Measurements from ENCODE around the gene HIC1. TPM values are rescaled to one million over a fixed set of nuclear protein-coding genes. Genes with fewer than 3 reads are reported as not detected.

Gene HIC1
- total RNA-seq, 2 donors from 2014 or later: 20.6 to 22.1 TPM

DNA sequence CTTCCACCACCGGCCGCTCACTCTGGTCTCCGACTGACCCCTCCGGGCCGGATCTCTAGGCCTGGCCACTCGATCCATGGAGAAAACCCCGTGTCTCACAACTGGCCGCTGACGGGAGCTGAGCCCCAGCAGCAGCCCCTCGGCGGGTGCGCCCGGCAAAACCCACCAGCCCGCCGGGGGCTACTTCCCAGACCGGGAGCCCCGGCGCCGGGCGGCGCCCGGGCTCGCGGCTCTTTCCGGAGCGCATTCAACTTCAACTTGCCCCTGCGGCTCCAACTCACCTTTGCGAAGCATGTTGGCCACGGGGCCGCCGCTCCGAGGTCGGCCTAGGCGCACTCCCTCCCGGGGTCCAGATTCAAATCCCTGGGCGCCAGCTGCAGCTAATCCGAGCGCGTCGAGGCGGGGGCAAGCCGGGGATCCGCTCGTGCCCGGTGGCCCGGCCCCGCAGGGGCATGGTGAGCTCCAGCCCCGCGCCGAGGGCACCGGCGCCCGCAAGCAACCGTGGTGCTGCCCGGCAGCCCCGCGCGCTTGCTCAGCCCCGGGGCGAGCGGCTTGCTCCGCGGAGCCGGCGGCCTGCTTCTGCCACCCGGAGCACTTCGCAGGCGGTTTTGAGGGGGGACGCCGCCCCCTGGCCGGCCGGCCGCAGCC, 30.2 kb upstream of the HIC1 start:
- intact Hi-C loops (cut with DNase I): loop anchor here (5.0 kb wide), 3 partner anchors 102 to 307 kb away; no protein-coding TSS in a partner anchor
- ATAC-seq (peak; percentile 2), DNase-seq (no peak)

- peak; percentile 58 to 63 for ATAC-seq
- intact Hi-C loops (cut with DNase I): loop anchor here (5.0 kb wide), 3 partner anchors 103 to 308 kb away; no protein-coding TSS in a partner anchor
- peak; percentile 80 for DNase-seq
Measured at GRCh38 chr17:2025220-2025621, 29.7 kb upstream of the HIC1 start, which contains the start of gene RTN4RL1. Gene RTN4RL1 (minus strand): TSS chr17:2025334. CDS start chr17:2024865, 469 bp downstream.

GRCh38 chr17:2025622-2026309, 29.1 kb upstream of the HIC1 start:
- intact Hi-C loops (cut with DNase I): loop anchor here (2.0 to 5.0 kb wide), 4 partner anchors 103 to 308 kb away; no protein-coding TSS in a partner anchor
- ATAC-seq (peak; percentile 53 to 59), DNase-seq (peak; percentile 84)

- intact Hi-C loops (cut with DNase I): loop anchor here (2.0 to 5.0 kb wide), 4 partner anchors 105 to 310 kb away; no protein-coding TSS in a partner anchor
- DNase-seq: no peak
- ATAC-seq: no peak
Measured at GRCh38 chr17:2027528-2028233, 27.2 kb upstream of the HIC1 start.

- ATAC-seq (no peak), DNase-seq (no peak)
- intact Hi-C loops (cut with DNase I): loop anchor here (5.0 kb wide), 3 partner anchors 106 to 311 kb away; no protein-coding TSS in a partner anchor
Measured at GRCh38 chr17:2028234-2028614, 26.7 kb upstream of the HIC1 start.

DNA sequence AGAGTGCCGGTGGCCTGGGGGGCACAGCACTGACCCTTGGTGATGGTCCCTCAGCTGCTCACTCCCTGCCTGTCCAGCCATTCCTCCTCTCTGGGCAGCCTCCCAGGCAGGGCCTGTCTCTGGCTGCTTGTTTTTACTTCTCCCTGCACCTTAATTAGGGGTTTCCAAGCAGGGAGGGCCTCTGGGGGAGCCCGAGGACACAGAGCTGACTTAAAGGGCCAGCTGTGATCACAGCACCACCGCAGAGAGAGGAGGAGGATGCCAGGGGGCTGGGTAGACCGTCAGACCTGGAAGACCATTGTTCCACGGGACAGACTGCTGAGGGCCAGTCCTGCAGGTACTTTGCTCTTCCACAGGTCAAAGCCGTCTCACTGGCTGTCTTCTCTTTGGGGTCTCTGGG, 26.2 kb upstream of the HIC1 start:
- no peak for ATAC-seq
- intact Hi-C loops (cut with DNase I): loop anchor here (5.0 kb wide), 3 partner anchors 106 to 311 kb away; no protein-coding TSS in a partner anchor
- DNase-seq: no peak

- peak; percentile 92 for DNase-seq
- peak; percentile 85 to 90 for ATAC-seq
- intact Hi-C loops (cut with DNase I): loop anchor here (5.0 to 10.0 kb wide), 4 partner anchors 108 to 365 kb away; no protein-coding TSS in a partner anchor
Measured at GRCh38 chr17:2029911-2030778, 24.8 kb upstream of the HIC1 start, which contains the start of gene DPH1. Gene DPH1 (plus strand): TSS chr17:2030153. CDS start chr17:2030170, 17 bp downstream.

GRCh38 chr17:2030779-2031163, 24.1 kb upstream of the HIC1 start:
- intact Hi-C loops (cut with DNase I): loop anchor here in 1 of 2 donors (10.0 kb wide), 1 partner anchor 366 kb away; no protein-coding TSS in a partner anchor
- ATAC-seq (no peak), DNase-seq (no peak)

- no peak for ATAC-seq
- no peak for DNase-seq
- intact Hi-C loops (cut with DNase I): loop anchor here in 1 of 2 donors (10.0 kb wide), 1 partner anchor 368 kb away; no protein-coding TSS in a partner anchor
Measured at GRCh38 chr17:2033153-2033552, 21.8 kb upstream of the HIC1 start.

- DNase-seq (no peak), ATAC-seq (no peak)
- intact Hi-C loops (cut with DNase I): loop anchor here in 1 of 2 donors (10.0 kb wide), 1 partner anchor 369 kb away; no protein-coding TSS in a partner anchor
Measured at GRCh38 chr17:2034157-2034556, 20.7 kb upstream of the HIC1 start.

- intact Hi-C loops (cut with DNase I): loop anchor here in 1 of 2 donors (10.0 kb wide), 1 partner anchor 370 kb away; no protein-coding TSS in a partner anchor
- ATAC-seq: no peak
- DNase-seq: no peak
Measured at GRCh38 chr17:2034806-2035540, 19.9 kb upstream of the HIC1 start.

- no peak for DNase-seq
- intact Hi-C loops (cut with DNase I): loop anchor here in 1 of 2 donors (10.0 kb wide), 1 partner anchor 371 kb away; no protein-coding TSS in a partner anchor
- ATAC-seq: no peak
Measured at GRCh38 chr17:2035541-2036488, 19.1 kb upstream of the HIC1 start.

DNA sequence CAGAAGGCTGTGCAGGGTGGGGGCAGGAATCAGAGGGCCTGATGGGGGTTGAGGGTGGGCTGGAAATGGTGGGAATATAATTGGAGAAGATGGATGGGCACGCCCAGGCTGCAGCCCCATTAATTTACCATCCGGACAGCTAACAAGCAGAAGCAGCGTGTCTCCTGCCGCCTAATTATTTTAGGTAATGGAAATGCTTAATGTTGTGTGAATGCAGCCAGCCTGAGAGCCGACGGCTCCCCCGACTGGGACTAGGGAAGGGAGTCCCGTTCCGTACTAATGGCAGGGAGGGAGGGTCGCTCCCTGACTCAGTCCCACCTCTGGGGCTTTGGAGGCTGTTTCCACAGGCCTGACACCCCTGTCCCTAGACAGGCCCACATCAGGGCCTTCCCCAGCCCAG, 17.7 kb upstream of the HIC1 start:
- no peak for ATAC-seq
- DNase-seq: no peak
- intact Hi-C loops (cut with DNase I): loop anchor here in 1 of 2 donors (10.0 kb wide), 1 partner anchor 372 kb away; no protein-coding TSS in a partner anchor

- ATAC-seq: no peak
- DNase-seq: no peak
- intact Hi-C loops (cut with DNase I): loop anchor here in 1 of 2 donors (5.0 kb wide), 1 partner anchor 133 kb away; no protein-coding TSS in a partner anchor
Measured at GRCh38 chr17:2040219-2040827, 14.6 kb upstream of the HIC1 start.

GRCh38 chr17:2040942-2041560, 13.9 kb upstream of the HIC1 start:
- intact Hi-C loops (cut with DNase I): loop anchor here in 1 of 2 donors (5.0 kb wide), 1 partner anchor 134 kb away; no protein-coding TSS in a partner anchor
- ATAC-seq: peak in 1 of 2 donors; percentile 0
- DNase-seq: no peak
